Omental fat pad (tissue), 4 donors: ENCODE data around the gene MMP11. TPM values are rescaled to one million over a fixed set of nuclear protein-coding genes. Genes with fewer than 3 reads are reported as not detected.
"Not testable (repeated sequence)": the region's sequence is repeated elsewhere in the genome, so short reads cannot be mapped to it uniquely, and the experiment has no call there.

ENCODE experiments used
- ATAC-seq: fragments of 150-250 bp; one replicate; pipeline ENCODE4 v1.9.1; 2016; ENCODE audit warnings: mild to moderate bottlenecking, moderate library complexity; ENCODE audit not compliant: low FRiP score
- DNase-seq: peaks from one replicate; pipeline ENCODE4 v3.0.0-alpha.2; 2019; ENCODE audit warnings: low spot score
- CTCF ChIP-seq, 3 donors: fragments of 450-650 bp; IDR thresholded peaks; one replicate each; pipeline ENCODE4 v1.5.1; 2016 to 2017; ENCODE audit warnings: antibody characterized with exemption in 3 of 3, mild to moderate bottlenecking in 3 of 3, moderate library complexity in 2 of 3
- total RNA-seq, 4 donors: library from RNA; depleted of rRNA; stranded (reverse); fragments of >200 nt; gene quantifications; one replicate each; pipeline ENCODE4 v1.1.0, GENCODE V29; 2016

MMP11 gene
- 1 to 10 TPM in 2 of 4 donors, under 1 TPM in 1, not detected in 1; 0.79 to 3.1 (median 2.1) TPM for total RNA-seq

- DNase-seq, result no peak
- TF ChIP-seq CTCF (IDR thresholded peaks at IDR 0.05), result no peak
- ATAC-seq, result peak; percentile 58
Measured at GRCh38 chr22:23772649-23773473, at the start of gene MMP11. Gene MMP11, plus strand, starts transcription at chr22:23772849. Its CDS starts 22 bp downstream, at chr22:23772871.

- ATAC-seq, DNase-seq: not testable (repeated sequence)
Measured at GRCh38 chr22:23728108-23728507, 44.5 kb upstream of the MMP11 start.

- DNase-seq (no peak), ATAC-seq (no peak)
- TF ChIP-seq CTCF (IDR thresholded peaks at IDR 0.05), result no peak
Measured at GRCh38 chr22:23737696-23738095, 35.0 kb upstream of the MMP11 start.

- ATAC-seq (peak; percentile 47), DNase-seq (no peak)
- no peak for TF ChIP-seq CTCF (IDR thresholded peaks at IDR 0.05)
Measured at GRCh38 chr22:23742505-23743264, 30.0 kb upstream of the MMP11 start.

GRCh38 chr22:23743303-23743705 lies 29.3 kb upstream of the MMP11 start:
- DNase-seq (no peak), ATAC-seq (no peak)
- TF ChIP-seq CTCF (IDR thresholded peaks at IDR 0.05), result no peak

- TF ChIP-seq CTCF (IDR thresholded peaks at IDR 0.05), result no peak
- ATAC-seq (no peak), DNase-seq (no peak)
Measured at GRCh38 chr22:23744001-23744400, 28.6 kb upstream of the MMP11 start.

GRCh38 chr22:23744485-23744884 lies 28.2 kb upstream of the MMP11 start:
- DNase-seq (no peak), ATAC-seq (no peak)
- no peak for TF ChIP-seq CTCF (IDR thresholded peaks at IDR 0.05)
